GM19468 (cell line): ENCODE results near the gene SMG6.
"Not testable (repeated sequence)": the region's sequence is repeated elsewhere in the genome, so short reads cannot be mapped to it uniquely, and the experiment has no call there.

Experiments used
- ATAC-seq: cut with Tn5 transposase; IDR thresholded peaks from one replicate; pipeline ENCODE4 v1.9.1; 2021; ENCODE audit warnings: mild to moderate bottlenecking, moderate library complexity, moderate number of reproducible peaks; ENCODE audit not compliant: unreplicated experiment; ENCODE audit errors: extremely low read depth

The SMG6 gene

GRCh38 chr17:2309338-2310154 is 6.0 kb upstream of the SMG6 start:
- ATAC-seq, result no peak

DNA sequence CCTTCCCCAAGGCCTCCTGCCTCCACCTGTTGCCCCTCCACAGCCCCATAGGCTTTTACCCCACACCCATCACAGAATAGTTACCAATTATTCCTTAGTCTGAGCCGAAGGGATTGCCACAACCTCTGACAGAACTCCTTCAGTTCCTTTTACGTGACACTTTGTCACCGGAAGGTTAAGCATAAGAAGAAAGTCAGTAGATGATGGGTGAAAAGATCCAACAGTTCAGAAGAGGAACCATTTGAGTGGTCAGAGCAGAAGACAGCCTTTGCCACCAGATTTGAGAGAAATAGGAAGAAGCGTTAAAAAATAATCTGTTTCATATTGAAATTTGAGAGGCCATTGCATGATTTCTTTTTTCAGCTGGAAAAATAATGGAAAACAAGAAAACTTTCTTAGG is 1.3 kb upstream of the SMG6 start:
- no peak for ATAC-seq

GRCh38 chr17:2302778-2303203 is 794 bp downstream of the SMG6 start:
- no peak for ATAC-seq

GRCh38 chr17:2299756-2300155 is 3.8 kb downstream of the SMG6 start:
- no peak for ATAC-seq

DNA sequence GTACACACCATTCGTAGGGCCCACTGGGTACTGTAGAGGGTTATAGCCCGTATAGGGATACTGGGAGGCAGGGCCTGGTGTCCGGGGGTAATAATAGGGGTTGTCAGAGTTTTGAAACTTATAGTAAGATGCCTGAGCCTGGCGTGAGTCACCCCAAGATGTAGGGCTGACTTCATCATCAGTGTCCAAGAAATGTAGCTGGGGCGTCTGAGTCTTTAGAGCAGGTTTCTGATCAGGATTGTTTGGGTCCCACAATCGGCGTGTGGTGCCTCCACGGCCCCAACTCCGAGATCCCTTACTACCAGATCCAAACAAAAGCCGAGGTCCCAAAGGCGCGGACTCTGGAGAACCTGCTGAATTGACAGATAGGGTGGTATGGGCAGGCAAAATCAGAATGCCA is 4.4 kb downstream of the SMG6 start:
- no peak for ATAC-seq

- no peak for ATAC-seq
Observed at GRCh38 chr17:2297023-2297422, 6.6 kb downstream of the SMG6 start.

DNA sequence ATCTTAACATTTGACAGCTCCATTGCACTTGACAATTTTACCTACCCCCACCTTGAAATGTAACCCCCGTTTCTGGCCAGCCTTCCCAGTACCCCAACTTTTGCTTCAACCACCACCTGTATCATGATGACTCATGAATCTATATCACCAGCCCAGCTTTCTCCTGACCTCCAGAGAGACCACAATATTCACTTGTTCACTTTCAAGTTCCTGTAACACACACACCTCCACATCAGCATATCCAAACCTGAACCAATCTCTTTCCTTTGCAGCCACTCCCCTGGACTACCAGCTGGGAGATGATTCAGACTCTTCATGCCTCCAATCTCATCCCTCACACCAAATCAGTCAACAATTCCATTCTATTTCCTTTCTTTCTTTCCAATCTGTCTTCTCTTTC is 8.0 kb downstream of the SMG6 start:
- ATAC-seq, result no peak

DNA sequence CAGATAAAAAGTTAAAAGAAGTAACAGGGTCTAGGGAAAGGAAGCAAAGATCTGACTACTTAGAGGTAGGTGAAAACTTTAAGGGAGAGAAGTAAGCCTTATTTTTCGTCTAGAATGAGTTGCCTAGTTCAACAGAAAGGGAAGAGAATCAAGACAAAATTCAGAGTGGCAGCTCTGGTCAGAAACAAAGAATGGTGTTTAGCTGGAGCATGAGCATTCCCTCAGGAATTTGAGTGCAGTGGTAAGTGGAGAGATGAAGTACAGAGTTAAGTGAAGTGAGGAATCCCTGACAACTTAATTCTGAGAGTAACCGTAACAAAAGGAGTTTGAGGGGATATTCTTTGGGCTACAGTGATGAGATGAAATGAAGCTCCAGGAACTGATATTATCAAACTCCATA is 11.5 kb downstream of the SMG6 start:
- ATAC-seq, result no peak

DNA sequence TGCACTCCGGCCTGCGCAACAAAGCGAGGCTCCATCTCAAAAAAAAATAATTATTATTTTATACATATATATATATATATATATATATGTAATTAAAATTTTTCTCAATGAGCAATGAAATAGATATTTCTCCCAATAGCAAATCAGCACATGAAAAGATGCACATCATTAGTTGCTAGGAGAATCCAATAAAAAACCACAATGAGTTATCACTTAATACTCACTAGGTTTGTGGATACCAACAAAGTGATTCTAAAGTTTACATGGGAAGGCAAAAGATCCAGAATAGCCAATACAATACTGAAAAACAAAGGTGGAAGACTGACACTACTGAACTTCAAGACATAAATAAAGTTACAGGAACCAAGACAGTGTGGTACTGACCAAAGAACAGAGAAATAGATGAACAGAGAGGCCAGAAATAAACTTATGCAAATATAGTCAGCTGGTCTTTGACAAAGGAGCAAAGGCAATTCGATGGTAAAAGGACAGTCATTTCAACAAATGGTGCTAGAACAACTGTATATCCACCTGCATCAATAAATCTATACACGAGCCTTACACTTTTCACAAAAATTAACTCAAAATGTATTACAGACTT is 13.6 kb downstream of the SMG6 start:
- no peak for ATAC-seq

- ATAC-seq, result no peak
Observed at GRCh38 chr17:2283302-2283701, 20.3 kb downstream of the SMG6 start.

DNA sequence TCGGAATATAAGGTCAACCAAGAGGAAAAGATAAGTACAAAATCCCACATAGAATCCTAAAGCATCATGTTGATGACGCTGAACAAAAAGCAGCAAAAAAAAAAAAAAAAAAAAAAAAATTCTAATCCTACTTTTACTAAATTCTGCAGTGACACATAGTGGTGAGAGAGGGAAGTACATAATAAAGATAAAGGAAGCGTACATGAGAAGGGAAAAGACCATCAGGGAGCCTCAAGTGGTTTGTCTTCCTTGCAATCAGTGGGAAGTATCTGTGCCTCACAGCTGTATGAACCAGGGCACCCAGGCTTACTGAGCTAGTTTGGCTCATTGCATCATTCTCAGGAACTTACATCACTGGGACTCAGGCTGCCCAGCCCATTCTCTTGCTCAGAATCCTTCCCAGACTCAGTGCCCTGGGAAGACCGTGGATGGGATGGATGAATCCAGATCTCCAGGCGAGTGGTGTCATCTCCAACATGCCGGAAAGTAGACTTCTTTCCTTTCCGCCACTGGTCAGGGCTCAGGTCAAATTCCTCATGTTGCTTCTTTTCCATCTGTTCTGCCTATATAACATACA is 21.2 kb downstream of the SMG6 start:
- no peak for ATAC-seq

DNA sequence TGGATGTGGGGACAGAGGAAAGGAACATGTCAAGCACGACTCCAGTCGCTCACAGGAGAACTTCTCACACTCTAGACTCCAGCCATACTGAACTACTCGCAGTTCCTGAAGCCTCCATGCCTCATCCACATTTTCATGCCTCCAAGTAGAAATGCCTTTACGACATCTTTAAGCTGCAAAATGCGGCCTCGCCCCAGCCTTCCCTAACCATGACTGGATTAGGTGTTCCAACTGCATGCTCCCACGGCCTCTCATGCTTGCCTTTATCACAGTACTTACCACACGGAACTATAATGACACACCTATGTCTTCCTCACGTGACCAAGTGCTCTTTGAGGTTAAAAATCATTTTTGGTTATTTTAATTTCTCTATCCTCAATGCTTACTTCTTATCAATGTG is 23.9 kb downstream of the SMG6 start:
- no peak for ATAC-seq

DNA sequence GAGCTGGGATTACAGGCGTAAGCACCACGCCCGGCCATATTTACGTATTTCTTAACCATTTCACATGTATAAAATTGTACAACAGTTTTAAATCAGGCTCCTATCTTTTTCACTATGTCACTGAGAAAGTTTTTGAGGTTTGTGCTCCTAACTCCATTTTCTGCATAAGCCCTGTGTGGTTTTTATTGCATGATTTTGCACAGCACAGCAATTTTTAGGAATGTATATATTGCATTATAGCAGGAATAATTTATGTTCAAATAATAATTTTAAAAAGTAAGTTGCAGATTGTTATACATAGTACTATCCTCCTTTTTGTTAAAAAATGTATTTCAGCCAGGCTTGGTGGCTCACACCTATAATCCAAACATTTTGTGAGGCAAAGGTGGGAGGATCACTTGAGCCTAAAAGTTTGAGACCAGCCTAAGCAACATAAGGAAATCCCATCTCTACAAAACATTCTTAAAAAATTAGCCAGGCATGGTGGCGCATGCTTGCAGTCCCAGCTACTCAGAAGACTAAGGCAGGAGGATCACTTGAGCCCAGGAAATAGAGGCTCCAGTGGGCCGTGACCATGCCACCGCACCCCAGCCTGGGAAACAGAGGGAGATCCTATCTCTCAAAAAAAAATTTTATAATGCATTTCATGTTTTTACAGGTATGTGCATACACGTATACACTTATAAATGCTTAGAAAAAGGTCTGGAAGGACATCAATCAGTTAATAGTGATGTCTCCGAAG is 26.0 kb downstream of the SMG6 start:
- ATAC-seq, result no peak

DNA sequence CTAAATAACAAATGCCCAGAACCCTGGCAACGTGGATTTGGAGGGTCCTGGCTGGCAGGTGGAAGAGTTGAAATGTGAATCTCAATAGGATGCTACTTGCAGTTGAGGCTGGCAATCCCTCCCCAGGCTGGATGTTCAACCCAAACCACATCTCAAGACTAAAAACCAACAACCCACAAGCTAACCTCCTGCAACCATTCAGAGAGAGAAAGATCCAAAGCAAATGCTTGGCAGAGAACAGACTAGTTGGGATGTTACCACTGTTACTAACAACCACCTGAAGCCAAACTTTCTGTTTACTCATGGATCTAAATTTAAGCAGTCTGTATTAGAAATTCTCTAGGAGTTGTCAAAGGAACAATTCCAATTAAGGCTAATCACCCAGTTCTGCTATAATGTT is 27.9 kb downstream of the SMG6 start:
- ATAC-seq, result no peak

GRCh38 chr17:2274414-2274813 is 29.2 kb downstream of the SMG6 start:
- no peak for ATAC-seq

GRCh38 chr17:2271985-2272702 is 31.4 kb downstream of the SMG6 start:
- no peak for ATAC-seq

DNA sequence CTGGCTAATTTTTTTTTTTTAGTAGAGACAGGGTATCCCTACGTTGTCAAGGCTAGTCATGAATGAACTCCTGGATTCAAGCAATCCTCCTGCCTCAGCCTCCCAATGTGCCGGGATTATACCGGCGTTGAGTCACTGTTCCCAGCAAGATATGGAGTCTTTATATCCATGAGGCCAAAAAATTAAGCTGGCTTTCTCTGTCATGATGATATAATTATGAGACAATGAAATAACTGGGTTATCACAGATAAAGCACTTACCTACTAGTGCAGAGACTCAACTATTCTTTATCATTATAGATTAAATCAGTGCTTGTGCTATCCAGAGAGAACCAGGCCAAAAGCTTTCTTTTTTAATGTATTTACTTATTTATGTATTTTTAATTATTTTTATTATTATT is 36.2 kb downstream of the SMG6 start:
- no peak for ATAC-seq

GRCh38 chr17:2266865-2267228 is 36.7 kb downstream of the SMG6 start:
- no peak for ATAC-seq

DNA sequence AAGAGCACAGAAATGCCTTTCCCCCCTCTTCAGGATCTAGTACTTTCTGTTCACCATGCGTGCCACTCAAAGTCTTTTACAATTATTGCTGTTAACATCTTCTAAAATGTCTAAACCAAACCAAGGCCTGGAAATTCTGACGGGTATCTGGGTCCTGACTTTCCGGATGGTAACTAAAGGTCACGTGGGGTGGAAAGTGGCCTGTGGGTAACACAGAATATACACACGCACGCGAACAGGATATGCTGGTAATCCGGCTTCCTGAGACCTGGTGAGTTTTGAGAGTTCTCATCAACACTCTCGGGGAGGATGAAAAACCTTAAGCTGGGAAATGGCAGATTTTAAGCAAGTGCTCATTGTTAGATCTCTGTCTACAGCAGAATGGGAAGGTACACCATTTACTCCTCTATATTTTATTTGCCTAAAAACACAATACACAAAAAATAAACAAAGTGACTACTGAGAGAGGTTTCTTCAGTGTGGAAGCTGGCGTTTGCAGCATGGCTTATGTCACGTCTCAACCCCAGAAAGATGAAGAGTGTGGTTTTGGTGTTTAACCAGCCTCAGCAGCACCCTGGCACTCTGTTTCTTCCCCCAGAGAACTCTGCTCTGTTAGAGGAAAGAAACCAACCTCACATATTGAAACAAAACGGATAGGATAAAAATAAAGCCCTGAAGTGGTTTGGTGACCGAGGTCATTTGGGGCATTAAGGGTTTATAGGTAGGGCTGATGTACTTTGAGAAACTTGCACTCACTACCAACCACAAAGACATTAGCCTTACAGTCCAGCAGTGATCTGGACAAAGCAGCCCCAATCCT is 37.3 kb downstream of the SMG6 start:
- peak; percentile 35 for ATAC-seq

DNA sequence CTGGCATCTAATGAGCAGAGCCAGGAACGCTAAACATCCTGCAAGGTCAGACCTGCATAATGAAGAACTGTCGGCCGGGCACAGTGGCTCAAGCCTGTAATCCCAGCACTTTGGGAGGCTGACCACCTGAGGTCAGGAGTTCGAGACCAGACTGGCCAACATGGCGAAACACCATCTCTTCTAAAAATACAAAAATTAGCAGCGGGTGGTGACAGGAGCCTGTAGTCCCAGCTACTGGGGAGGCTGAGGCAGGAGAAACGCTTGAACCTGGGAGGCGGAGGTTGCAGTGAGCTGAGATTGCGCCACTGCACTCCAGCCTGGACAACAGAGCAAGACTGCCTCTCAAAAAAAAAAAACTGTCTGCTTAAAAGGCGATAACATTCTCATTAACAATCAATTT is 38.4 kb downstream of the SMG6 start:
- ATAC-seq, result not testable (repeated sequence)
